Measurements from ENCODE around the gene BOD1. TPM values are rescaled to one million over a fixed set of nuclear protein-coding genes. Genes with fewer than 3 reads are reported as not detected.

BOD1 gene
- total and polyA plus RNA-seq, 2 donors (not counting 3 experiments of a cell fraction or from before 2014, with no cell fraction given), result 57.6 to 62.4 TPM

DNA sequence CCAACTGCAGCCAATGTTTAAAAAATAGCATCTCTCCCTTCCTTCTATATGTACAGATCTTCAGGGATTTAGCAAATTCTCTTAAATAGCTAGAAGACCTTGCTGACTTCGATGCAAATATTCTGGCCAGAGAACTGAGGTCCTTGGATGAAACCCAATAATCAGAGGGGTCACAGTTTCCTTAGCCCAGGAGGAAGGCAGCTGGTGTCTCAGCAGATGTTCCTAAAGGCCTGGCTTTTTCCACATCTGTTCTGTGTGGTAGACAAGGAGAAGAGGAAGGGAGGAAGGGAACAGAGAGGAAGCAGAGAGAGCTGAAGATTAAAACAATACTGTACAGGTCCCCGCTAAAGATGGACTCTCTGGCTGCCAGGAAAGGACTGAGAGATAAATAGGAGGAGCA lies 33.1 kb downstream of the BOD1 start:
- Histone ChIP-seq H3K27ac (ENCODE audit: insufficient read depth, low read depth, low read length) (no peak overlapping the region), H2AFZ (ENCODE audit: low read depth, low read length) (no peak overlapping the region), H3K4me2 (ENCODE audit: insufficient read depth, low read length) (no peak overlapping the region), H3K27me3 (ENCODE audit: control insufficient read depth in 2 of 2, insufficient read depth in 2 of 2, low read length in 2 of 2) (peaks cover 2 to 6% of the 10 kb centered on the region in 2 experiments), H3K36me3 (ENCODE audit: control insufficient read depth in 2 of 2, extremely low read depth in 1 of 2, insufficient read depth in 2 of 2, low read length in 2 of 2) (no peaks in the 10 kb centered on the region), H3K79me2 (ENCODE audit: control insufficient read depth, insufficient read depth, low read length) (no peaks in the 10 kb centered on the region), H3K9me3 (replicated peaks; ENCODE audit: control insufficient read depth, insufficient read depth, low read length) (no peaks in the 10 kb centered on the region), H3K9ac (replicated peaks; ENCODE audit: extremely low read depth, insufficient read depth, low read length) (no peak overlapping the region), H3K4me1 (ENCODE audit: control insufficient read depth, extremely low read depth, insufficient read depth, low read length) (no peaks in the 10 kb centered on the region), H3K9me1 (replicated peaks; ENCODE audit: control insufficient read depth, extremely low read depth, insufficient read depth, low read length) (no peaks in the 10 kb centered on the region), H4K20me1 (replicated peaks; ENCODE audit: control insufficient read depth, extremely low read depth, insufficient read depth, low read length) (no peaks in the 10 kb centered on the region), H3K4me3 (replicated peaks in 1 of 3; ENCODE audit: insufficient read depth in 1 of 3, low read depth in 1 of 3, low read length in 3 of 3) (no peak overlapping the region)
- dilution Hi-C loops (cut with MboI; ENCODE audit: extremely low pct_ligation_motif_present, low sequenced_read_pairs) (no loop called here), intact Hi-C loops (cut with micrococcal nuclease) (no loop called here)
- ChIA-PET POLR2A (no interaction called here), CTCF (interaction anchor here (0.9 to 8.1 kb wide), 5 partner anchors 9 to 877 kb away, joined by 3 to 140 read pairs (median 5); no protein-coding TSS in a partner anchor)
- TF ChIP-seq EZH2 (IDR thresholded peaks at IDR 0.05; ENCODE audit: borderline replicate concordance, low read depth, low read length, severe bottlenecking) (no peak), POLR2A (IDR thresholded peaks at IDR 0.05; ENCODE audit: low read depth, low read length) (no peak), FOS (IDR thresholded peaks at IDR 0.05; ENCODE audit: borderline replicate concordance, insufficient read depth, low read length) (no peak), MYC (IDR thresholded peaks at IDR 0.05; ENCODE audit: low read depth, low read length) (no peak), POLR2AphosphoS5 (IDR thresholded peaks at IDR 0.05; ENCODE audit: insufficient read depth, low read depth, low read length) (no peak)
- TF ChIP-seq, protein P1, sequence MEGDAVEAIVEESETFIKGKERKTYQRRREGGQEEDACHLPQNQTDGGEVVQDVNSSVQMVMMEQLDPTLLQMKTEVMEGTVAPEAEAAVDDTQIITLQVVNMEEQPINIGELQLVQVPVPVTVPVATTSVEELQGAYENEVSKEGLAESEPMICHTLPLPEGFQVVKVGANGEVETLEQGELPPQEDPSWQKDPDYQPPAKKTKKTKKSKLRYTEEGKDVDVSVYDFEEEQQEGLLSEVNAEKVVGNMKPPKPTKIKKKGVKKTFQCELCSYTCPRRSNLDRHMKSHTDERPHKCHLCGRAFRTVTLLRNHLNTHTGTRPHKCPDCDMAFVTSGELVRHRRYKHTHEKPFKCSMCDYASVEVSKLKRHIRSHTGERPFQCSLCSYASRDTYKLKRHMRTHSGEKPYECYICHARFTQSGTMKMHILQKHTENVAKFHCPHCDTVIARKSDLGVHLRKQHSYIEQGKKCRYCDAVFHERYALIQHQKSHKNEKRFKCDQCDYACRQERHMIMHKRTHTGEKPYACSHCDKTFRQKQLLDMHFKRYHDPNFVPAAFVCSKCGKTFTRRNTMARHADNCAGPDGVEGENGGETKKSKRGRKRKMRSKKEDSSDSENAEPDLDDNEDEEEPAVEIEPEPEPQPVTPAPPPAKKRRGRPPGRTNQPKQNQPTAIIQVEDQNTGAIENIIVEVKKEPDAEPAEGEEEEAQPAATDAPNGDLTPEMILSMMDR (IDR thresholded peaks at IDR 0.05; ENCODE audit: extremely low read depth in 1 of 2, insufficient read depth in 1 of 2, low read depth in 1 of 2, low read length in 2 of 2), result no peak
- TF ChIP-seq, protein P2, sequence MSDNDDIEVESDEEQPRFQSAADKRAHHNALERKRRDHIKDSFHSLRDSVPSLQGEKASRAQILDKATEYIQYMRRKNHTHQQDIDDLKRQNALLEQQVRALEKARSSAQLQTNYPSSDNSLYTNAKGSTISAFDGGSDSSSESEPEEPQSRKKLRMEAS (IDR thresholded peaks at IDR 0.05; ENCODE audit: insufficient read depth, insufficient read length), result no peak
- no peak for FAIRE-seq
- BruUV-seq (replicated peaks), result no TSS peak
- DNase-seq (ENCODE audit: low read depth, low spot score), result no peak

Data from endothelial cell of umbilical vein (primary cell).